AG20443 (cell line): Measurements from ENCODE around the gene CAMKMT.

ENCODE experiments used
- DNase-seq: peaks from one replicate; pipeline ENCODE4 v3.0.0; 2012; ENCODE audit warnings: low spot score, mixed read lengths

The CAMKMT gene

GRCh38 chr2:44361330-44362206 is at the start of gene CAMKMT, which contains the start of gene PREPL:
Gene CAMKMT, plus strand, starts transcription at chr2:44361947.
Gene PREPL, minus strand, starts transcription at chr2:44361494. Its CDS starts 15,152 bp downstream, at chr2:44346342.
- DNase-seq, result peak; percentile 99

- DNase-seq, result no peak
Observed at GRCh38 chr2:44314362-44314761, 47.4 kb upstream of the CAMKMT start.

- DNase-seq, result no peak
Observed at GRCh38 chr2:44315945-44316344, 45.8 kb upstream of the CAMKMT start.

GRCh38 chr2:44320832-44321231 is 40.9 kb upstream of the CAMKMT start:
- DNase-seq, result no peak

GRCh38 chr2:44321360-44321759 is 40.4 kb upstream of the CAMKMT start:
- DNase-seq, result no peak

- peak; percentile 55 for DNase-seq
Observed at GRCh38 chr2:44324971-44325426, 36.7 kb upstream of the CAMKMT start.

- DNase-seq, result no peak
Observed at GRCh38 chr2:44325897-44326296, 35.9 kb upstream of the CAMKMT start.

- DNase-seq, result no peak
Observed at GRCh38 chr2:44326548-44327264, 35.0 kb upstream of the CAMKMT start.

- DNase-seq, result no peak
Observed at GRCh38 chr2:44328750-44329149, 33.0 kb upstream of the CAMKMT start.

- DNase-seq, result no peak
Observed at GRCh38 chr2:44329343-44329742, 32.4 kb upstream of the CAMKMT start.

- DNase-seq, result no peak
Observed at GRCh38 chr2:44330801-44331200, 30.9 kb upstream of the CAMKMT start.

GRCh38 chr2:44333994-44334393 is 27.8 kb upstream of the CAMKMT start:
- DNase-seq, result no peak

GRCh38 chr2:44335806-44336538 is 25.8 kb upstream of the CAMKMT start:
- DNase-seq, result no peak

GRCh38 chr2:44342854-44343253 is 18.9 kb upstream of the CAMKMT start:
- no peak for DNase-seq

GRCh38 chr2:44347526-44347925 is 14.2 kb upstream of the CAMKMT start:
- DNase-seq, result no peak

- peak; percentile 71 for DNase-seq
Observed at GRCh38 chr2:44348400-44348799, 13.3 kb upstream of the CAMKMT start.

GRCh38 chr2:44349506-44349905 is 12.2 kb upstream of the CAMKMT start:
- DNase-seq, result no peak

- DNase-seq, result no peak
Observed at GRCh38 chr2:44351088-44351487, 10.7 kb upstream of the CAMKMT start.

- no peak for DNase-seq
Observed at GRCh38 chr2:44351676-44352075, 10.1 kb upstream of the CAMKMT start.

GRCh38 chr2:44352510-44352909 is 9.2 kb upstream of the CAMKMT start:
- DNase-seq, result no peak

GRCh38 chr2:44354761-44355160 is 7.0 kb upstream of the CAMKMT start:
- DNase-seq, result no peak

- peak; percentile 25 for DNase-seq
Observed at GRCh38 chr2:44358503-44358902, 3.2 kb upstream of the CAMKMT start.
